HG03354 (cell line): Measurements from ENCODE around the gene LPCAT1.

Source experiments
- ATAC-seq: cut with Tn5 transposase; IDR thresholded peaks from one replicate; pipeline ENCODE4 v1.9.1; 2021; ENCODE audit warnings: mild to moderate bottlenecking; ENCODE audit not compliant: unreplicated experiment, poor library complexity, severe bottlenecking

Gene LPCAT1

GRCh38 chr5:1419476-1420210 lies 104.1 kb downstream of the LPCAT1 start:
- no peak for ATAC-seq

- ATAC-seq: no peak
Observed at GRCh38 chr5:1418921-1419280, 104.9 kb downstream of the LPCAT1 start.

GRCh38 chr5:1418238-1418920 lies 105.4 kb downstream of the LPCAT1 start:
- ATAC-seq: no peak

- no peak for ATAC-seq
Observed at GRCh38 chr5:1417586-1418225, 106.1 kb downstream of the LPCAT1 start.

- no peak for ATAC-seq
Observed at GRCh38 chr5:1416856-1417469, 106.8 kb downstream of the LPCAT1 start.

- no peak for ATAC-seq
Observed at GRCh38 chr5:1415626-1416360, 108.0 kb downstream of the LPCAT1 start.

- no peak for ATAC-seq
Observed at GRCh38 chr5:1415059-1415425, 108.7 kb downstream of the LPCAT1 start.

- no peak for ATAC-seq
Observed at GRCh38 chr5:1414311-1415058, 109.3 kb downstream of the LPCAT1 start.

GRCh38 chr5:1413611-1414241 lies 110.0 kb downstream of the LPCAT1 start:
- no peak for ATAC-seq

GRCh38 chr5:1413211-1413610 lies 110.5 kb downstream of the LPCAT1 start:
- no peak for ATAC-seq

- no peak for ATAC-seq
Observed at GRCh38 chr5:1412621-1413020, 111.1 kb downstream of the LPCAT1 start.

GRCh38 chr5:1412163-1412562 lies 111.6 kb downstream of the LPCAT1 start:
- ATAC-seq: no peak
